Breast epithelium (tissue), 3 donors: ENCODE results near the gene MARCHF4.

Source experiments
- CTCF ChIP-seq, 3 donors: fragments of 450-650 bp; IDR thresholded peaks; one replicate each; pipeline ENCODE4 v1.5.1; 2016 to 2017; ENCODE audit warnings: antibody characterized with exemption in 3 of 3, mild to moderate bottlenecking in 3 of 3, moderate library complexity in 3 of 3
- POLR2AphosphoS5 ChIP-seq, 3 donors: sonication (generic); formaldehyde crosslinking; IDR thresholded peaks; one replicate each; pipeline ENCODE4 v1.6.1; 2017; ENCODE audit warnings: antibody characterized with exemption in 3 of 3

GRCh38 chr2:216371721-216372702 is at the start of gene MARCHF4:
- peak in 1 of 3 donors; percentile 46 for TF ChIP-seq POLR2AphosphoS5 (IDR thresholded peaks at IDR 0.05)
- TF ChIP-seq CTCF (IDR thresholded peaks at IDR 0.05) = no peak
